ENCODE measurements around the gene PAXX.

PAXX gene

DNA sequence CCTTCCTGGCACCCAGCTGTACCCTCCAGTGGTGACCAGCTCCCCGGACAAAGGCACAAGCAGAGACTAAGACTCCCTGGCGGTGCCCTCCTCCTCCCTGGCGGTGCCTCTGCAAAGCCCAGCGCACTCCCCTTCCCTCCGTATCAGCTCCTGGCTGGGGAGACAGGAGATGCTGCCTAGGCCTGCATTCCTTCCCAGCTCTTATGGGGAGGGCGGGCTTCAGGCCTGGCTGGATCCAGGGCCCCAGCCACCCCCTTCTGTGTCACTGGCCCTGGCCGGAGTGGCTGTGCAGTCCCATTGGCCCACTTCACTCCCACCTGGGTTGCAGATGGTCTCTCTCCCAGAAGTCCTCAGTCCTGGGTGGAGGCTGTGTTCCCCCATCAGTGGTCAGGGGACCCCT lies 33.7 kb upstream of the PAXX start:
- no peak overlapping the region for H3K4me3 ChIP-seq (ENCODE audit: low read length)

DNA sequence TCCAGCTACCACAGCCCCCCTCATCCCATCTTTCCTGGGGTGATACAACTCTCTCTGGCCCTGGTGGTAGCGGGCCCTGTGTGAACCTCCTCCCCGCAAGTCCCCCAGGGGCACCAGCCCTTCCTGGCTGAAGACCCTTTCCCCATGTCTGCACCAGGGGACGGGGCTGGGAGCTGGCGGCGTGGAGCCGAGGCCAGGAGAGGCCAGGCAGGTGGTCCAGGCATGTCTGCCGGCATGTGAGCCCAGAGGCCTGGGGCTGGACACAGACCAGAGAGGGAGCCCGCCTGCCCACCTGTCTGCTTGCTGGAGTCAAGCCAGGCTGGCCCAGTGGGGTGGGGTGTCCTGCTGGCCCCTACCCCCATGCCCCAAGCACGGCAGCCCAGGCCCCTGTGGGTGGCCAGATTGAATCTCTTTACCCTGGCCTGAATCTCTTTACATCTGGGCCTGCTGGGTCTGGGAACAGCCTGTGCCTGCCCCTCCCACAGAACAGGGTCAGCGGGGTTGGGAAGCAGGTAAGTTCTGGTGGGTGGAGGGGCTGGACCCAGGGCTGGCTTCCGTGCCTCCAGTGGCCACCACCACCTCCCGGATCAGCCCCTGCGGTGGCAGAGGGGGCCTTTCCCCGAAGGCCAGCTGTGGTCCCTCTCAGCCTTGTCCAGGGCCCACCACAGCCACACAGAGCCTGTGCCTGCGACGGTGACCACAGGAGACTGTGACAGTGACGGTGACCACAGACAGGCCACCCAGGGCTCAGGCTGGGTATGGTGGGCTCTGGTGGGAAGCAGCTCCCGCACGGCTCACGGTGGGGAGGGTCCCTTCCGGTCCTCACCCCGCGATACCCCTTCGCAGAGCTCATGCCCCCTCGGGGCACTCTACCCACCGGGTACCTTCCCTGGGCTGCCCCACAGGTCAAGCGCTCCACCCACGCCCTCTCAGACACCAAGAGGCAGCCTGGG lies 33.0 kb upstream of the PAXX start:
- no peak for TF ChIP-seq ZNF274 (IDR thresholded peaks at IDR 0.05; ENCODE audit: low read depth, low read length)
- no peak overlapping the region for H3K4me3 ChIP-seq (ENCODE audit: low read length)

More for the DNA sequence above, 33.7 kb upstream of the PAXX start:
- TF ChIP-seq ZNF274 (IDR thresholded peaks at IDR 0.05; ENCODE audit: low read depth, low read length) = no peak

DNA sequence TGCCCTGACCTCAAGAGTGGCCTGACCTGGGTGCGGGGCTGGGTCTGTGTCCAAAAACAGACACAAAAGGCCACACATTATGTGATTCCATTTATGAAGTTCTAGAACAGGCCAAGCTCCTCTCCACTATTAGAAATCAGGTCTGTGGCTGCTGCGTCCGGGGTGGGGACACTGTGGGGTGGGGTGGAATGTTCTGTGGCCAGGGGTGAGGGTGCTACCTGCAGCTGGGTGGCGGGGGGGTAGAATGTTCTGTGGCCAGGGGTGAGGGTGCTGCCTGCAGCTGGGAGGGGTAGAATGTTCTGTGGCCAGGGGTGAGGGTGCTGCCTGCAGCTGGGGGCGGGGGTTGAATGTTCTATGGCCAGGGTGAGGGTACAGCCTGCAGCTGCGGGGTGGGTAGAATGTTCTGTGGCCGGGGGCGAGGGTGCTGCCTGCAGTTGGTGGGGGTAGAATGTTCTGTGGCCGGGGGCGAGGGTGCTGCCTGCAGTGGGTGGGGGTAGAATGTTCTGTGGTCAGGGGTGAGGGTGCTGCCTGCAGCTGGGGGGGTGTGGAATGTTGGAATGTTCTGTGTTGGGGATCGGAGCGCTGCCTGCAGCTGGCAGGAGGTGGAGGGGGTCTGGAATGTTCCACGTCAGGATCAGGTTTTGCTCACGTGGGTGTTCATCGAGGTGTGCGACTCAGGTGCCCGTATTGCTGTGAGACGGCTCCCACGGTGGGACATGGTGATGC lies 31.8 kb upstream of the PAXX start:
- no peak for TF ChIP-seq ZNF274 (IDR thresholded peaks at IDR 0.05; ENCODE audit: low read depth, low read length)
- H3K4me3 ChIP-seq (ENCODE audit: low read length) = no peak overlapping the region

DNA sequence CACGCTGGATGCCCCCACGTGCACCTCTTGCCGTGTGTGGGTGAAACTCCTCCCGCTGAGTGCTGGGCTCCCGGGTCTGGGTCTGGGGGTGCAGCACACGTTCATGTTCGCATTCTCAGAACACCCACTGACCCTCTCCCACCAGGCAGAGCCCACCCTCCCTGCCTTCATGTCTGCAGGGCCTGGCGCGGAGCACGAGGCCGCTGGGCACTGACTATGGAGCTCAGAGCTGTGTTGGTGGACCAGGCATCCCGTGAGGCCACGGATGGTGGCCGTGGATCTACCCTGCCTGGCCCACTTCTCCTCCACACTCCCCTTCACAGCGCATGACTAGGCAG lies 31.3 kb upstream of the PAXX start:
- no peak overlapping the region for H3K4me3 ChIP-seq (ENCODE audit: low read length)
- no peak for TF ChIP-seq ZNF274 (IDR thresholded peaks at IDR 0.05; ENCODE audit: low read depth, low read length)

GRCh38 chr9:136961279-136962065 lies 30.8 kb upstream of the PAXX start:
- TF ChIP-seq ZNF274 (IDR thresholded peaks at IDR 0.05; ENCODE audit: low read depth, low read length) = no peak

GRCh38 chr9:136962163-136962562 lies 30.1 kb upstream of the PAXX start:
- no peak for TF ChIP-seq ZNF274 (IDR thresholded peaks at IDR 0.05; ENCODE audit: low read depth, low read length)
- H3K4me3 ChIP-seq (ENCODE audit: low read length) = no peak overlapping the region

More at GRCh38 chr9:136961279-136962065, 30.8 kb upstream of the PAXX start:
- no peak overlapping the region for H3K4me3 ChIP-seq (ENCODE audit: low read length)

GRCh38 chr9:136962701-136963248 lies 29.4 kb upstream of the PAXX start:
- no peak overlapping the region for H3K4me3 ChIP-seq (ENCODE audit: low read length)
- TF ChIP-seq ZNF274 (IDR thresholded peaks at IDR 0.05; ENCODE audit: low read depth, low read length) = no peak

DNA sequence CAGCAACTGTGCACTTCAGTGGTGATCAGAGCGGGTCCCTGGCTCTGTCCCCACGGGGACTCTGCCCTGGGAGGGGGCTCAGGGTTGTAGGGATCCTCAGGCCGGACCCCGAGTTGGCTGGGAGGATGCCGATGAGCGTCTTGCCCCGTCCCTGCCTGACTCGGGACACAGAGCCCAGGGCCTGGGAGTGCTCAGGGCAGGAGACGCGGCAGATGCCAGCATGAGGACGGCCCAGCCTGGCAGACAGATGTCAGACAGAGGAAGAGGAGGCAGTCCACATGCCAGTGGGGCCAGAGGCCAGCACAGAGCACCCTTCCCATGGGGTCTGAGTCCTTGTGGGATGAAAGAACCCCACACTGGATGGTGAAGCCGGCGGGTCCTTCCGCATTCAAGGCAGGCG lies 28.9 kb upstream of the PAXX start:
- TF ChIP-seq ZNF274 (IDR thresholded peaks at IDR 0.05; ENCODE audit: low read depth, low read length) = no peak
- H3K4me3 ChIP-seq (ENCODE audit: low read length) = no peak overlapping the region

- no peak for TF ChIP-seq ZNF274 (IDR thresholded peaks at IDR 0.05; ENCODE audit: low read depth, low read length)
- H3K4me3 ChIP-seq (ENCODE audit: low read length) = no peak overlapping the region
Observed at GRCh38 chr9:136963751-136964150, 28.5 kb upstream of the PAXX start.

DNA sequence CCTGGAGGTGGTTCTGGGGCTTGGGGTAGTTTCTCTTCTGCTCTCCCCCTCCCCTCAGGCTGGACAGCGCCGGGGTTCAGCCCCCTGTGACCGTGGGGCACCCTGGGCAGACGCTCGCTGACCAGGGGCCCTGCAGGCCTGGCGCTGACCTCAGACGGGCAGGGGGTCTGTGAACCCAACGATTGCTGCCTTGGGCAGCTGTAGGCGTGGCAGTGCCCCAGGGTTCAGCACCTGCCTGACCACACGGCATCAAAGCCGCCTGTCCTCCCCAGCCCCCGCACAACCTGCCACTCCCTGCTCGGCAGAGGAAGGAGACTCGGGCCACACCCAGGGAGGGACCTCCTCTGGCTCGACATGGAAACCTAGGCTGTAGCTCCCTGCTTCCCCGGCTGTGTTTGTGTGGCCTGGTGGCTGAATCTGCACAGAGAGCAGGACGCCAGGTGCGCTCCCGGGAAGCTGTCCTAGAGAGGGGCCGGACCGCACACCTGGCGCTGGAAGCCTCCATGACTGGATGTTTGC lies 28.0 kb upstream of the PAXX start:
- no peak overlapping the region for H3K4me3 ChIP-seq (ENCODE audit: low read length)
- TF ChIP-seq ZNF274 (IDR thresholded peaks at IDR 0.05; ENCODE audit: low read depth, low read length) = no peak

- H3K4me3 ChIP-seq (ENCODE audit: low read length) = no peak overlapping the region
- TF ChIP-seq ZNF274 (IDR thresholded peaks at IDR 0.05; ENCODE audit: low read depth, low read length) = no peak
Observed at GRCh38 chr9:136964833-136965422, 27.3 kb upstream of the PAXX start.

- no peak overlapping the region for H3K4me3 ChIP-seq (ENCODE audit: low read length)
- TF ChIP-seq ZNF274 (IDR thresholded peaks at IDR 0.05; ENCODE audit: low read depth, low read length) = no peak
Observed at GRCh38 chr9:136965771-136966484, 26.3 kb upstream of the PAXX start.
